Kidney capillary endothelial cell (primary cell): ENCODE measurements around the gene ZNF155.

Experiments used
- DNase-seq: peaks from one replicate; pipeline ENCODE4 v3.0.0-alpha.2; 2018; ENCODE audit warnings: low spot score

ZNF155 gene

DNA sequence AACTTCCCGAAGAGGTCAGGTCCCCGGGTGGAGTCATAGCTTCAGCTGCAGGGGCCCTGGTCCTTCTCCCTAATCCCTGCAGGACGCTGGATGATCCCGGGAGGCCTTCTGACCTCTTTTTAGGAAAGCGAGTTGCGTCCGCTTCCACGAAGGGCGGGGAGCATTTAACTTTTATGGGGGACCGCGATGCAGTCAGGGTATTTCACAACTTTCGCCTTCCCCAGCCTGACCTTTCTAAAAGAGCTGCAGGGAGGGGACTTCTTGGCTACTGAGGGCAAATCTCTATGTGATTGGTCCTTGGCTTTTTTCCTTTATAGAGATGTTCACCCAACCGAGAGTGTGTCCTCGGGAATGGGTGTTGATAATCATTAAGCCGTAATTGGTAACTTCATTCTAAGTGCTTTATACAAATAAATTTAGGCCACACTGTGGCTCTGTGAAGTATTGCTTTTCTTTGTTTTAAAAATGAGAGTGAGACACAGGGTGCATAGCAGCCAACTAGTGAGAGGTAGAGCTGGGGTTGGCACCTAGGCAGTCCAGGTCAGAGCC lies 19.5 kb downstream of the ZNF155 start:
- DNase-seq: peak; percentile 13

DNA sequence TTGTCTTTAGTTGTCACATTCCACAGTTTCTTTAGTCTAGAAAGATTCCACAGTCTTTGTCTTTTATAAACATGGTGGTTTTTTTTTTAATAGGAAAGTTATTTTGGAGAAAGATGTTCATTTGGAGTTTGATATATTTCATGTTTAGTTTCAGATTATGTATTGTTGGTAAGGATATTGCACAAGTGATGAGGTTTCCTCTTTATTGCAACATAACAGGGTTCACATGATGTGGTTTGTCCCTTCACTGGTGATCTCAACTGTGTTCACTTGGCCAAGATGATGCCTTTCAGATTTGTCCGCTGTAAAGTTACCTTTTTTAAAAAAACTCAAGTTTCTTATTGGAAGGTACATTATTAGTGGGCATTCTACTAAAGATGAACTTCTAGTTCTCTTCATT lies 22.0 kb downstream of the ZNF155 start:
- DNase-seq: no peak

DNA sequence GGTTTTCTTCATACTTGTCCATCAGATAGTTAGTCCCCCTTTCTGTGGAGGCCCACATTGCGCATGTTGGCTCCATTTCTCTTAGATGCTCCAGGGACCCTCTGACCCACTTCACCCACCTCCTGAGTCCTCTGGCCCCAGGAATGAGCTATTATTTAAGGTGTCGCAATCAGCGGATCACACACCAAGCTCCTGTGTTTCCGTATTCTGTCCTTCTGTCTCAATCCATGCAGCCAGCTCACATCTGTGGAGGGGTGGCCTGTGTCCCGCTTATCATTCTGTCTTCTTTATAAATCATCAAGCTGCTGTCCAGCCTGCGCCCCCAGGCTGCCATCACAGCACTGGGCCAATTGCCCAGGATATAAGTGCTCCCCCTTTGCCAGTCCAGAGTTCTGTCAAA lies 23.5 kb downstream of the ZNF155 start:
- DNase-seq: no peak

DNA sequence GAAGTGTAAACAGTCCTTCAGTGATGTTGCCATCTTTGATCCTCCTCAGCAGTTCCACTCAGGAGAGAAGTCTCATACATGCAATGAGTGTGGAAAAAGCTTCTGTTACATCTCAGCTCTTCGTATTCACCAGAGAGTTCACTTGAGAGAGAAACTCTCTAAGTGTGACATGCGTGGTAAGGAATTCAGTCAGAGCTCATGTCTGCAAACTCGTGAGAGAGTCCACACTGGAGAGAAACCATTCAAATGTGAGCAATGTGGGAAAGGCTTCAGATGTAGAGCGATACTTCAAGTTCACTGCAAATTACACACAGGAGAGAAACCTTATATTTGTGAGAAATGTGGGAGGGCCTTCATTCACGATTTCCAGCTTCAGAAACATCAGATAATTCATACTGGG lies 26.5 kb downstream of the ZNF155 start:
- no peak for DNase-seq

DNA sequence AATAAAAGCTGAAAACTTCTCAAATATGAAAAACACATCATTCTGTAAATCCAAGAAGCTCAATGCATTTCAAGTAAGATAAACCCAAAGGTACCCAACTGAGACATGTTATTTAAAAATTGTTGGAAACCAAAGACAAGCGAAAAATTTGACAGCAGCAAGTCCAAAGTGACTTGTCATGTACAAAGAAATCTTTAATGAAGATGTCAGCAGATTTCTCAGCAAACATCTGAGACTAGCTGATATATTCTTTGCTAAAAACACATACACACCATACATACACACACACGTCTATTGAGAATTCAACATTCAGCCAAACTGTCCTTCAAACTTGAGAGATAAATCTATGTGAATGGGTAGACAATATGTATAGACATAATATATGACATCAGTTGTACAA lies 35.5 kb downstream of the ZNF155 start:
- no peak for DNase-seq

DNA sequence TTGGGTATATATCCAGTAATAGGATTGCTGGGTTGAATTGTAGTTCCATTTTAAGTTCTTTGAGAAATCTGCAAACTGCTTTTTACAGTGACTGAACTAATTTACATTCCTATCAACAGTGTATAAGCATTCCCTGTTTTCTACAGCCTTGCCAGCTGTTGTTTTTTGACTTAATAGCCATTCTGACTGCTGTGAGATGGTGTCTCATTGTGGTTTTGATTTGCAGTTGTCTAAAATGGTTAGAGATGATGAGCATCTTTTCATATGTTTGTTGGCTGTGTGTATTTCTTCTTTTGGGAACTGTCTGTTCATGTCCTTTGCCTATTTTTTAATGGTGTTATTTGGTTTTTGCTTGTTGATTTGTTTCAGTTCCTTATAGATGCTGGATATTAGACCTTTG lies 37.2 kb downstream of the ZNF155 start:
- no peak for DNase-seq

DNA sequence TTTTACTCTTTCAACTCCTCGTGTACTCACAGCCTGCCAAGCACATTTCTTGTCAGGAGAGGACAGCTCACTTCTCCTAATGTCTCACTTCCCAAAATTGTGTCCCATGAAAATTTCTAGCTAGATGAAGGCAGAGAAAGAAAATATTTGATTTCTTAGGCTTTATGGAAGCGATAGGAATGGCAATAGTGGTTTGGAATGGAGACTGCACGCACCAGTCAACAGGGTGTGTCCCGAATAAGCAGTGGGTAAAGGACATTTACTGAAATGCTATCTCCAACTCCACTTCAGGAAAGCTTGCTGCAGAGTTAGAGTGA lies 40.9 kb downstream of the ZNF155 start:
- DNase-seq: no peak

DNA sequence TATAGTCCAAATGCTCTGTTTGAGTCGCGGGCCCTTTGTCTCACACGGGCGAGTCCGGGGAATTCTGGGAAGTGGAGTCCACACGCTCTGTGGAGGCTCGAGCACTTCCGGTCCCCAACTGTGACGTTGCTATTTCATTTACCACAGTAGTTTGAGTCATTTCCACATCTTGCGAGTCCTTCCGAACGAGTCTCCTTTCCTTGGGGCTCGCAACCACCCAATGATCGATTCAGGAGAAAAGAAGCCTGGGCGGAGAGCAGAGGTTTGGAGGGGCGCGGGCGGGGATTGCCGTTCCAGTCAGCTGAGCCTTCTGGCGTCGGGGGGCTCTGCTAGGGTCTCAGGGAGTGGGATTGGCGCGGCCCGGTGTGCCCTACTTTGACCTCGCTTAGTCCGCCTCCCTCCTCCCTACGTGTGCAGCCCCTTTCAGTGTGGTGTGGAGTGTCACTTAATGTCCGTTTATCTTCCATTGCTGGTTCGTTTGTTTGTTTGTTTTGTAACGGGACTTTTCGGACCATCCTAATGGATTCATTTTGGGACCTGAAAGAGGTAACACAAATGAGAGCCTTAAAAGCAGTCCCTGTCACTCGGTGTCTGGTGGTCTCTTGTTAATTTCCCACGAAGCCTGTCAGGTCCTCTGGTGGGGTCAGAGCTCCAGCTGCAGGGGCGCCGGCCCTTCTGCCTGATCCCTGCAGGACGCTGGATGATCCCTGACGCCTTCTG lies 41.4 kb downstream of the ZNF155 start, which contains the start of gene ZNF222:
Gene ZNF222 (plus strand): TSS at position 163 of the 720 bp plus-strand sequence. CDS start 58 bp downstream, at position 221.
- DNase-seq: peak; percentile 76

DNA sequence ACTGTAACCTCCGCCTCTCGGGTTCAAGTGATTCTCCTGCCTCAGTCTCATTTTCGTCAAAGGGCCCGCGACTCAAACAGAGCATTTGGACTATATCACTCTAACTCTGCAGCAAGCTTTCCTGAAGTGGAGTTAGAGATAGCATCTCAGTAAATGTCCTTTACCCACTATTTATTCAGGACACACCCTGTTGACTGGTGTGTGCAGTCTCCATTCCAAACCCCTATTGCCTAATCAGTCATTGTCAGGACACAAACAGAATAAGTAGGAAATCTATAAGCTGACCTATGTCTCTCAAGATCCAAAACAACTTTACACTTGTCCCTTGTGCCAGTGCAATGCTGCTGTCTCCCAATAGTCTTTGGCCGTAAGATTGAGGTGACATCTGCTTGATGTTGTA lies 42.6 kb downstream of the ZNF155 start:
- DNase-seq: no peak

DNA sequence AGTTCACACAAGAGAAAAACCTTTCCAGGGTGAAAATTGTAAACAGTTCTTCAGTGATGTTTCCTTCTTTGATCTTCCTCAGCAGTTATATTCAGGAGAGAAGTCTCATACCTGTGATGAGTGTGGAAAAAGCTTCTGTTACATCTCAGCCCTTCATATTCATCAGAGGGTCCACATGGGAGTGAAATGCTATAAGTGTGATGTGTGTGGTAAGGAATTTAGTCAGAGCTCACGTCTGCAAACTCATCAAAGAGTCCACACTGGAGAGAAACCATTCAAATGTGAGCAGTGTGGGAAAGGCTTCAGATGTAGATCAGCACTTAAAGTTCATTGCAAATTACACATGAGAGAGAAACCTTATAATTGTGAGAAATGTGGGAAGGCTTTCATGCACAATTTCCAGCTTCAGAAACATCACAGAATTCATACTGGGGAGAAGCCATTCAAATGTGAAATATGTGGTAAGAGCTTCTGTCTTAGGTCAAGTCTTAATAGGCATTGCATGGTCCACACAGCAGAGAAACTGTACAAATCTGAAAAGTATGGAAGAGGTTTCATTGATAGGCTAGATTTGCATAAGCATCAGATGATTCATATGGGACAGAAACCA lies 48.1 kb downstream of the ZNF155 start:
- no peak for DNase-seq

DNA sequence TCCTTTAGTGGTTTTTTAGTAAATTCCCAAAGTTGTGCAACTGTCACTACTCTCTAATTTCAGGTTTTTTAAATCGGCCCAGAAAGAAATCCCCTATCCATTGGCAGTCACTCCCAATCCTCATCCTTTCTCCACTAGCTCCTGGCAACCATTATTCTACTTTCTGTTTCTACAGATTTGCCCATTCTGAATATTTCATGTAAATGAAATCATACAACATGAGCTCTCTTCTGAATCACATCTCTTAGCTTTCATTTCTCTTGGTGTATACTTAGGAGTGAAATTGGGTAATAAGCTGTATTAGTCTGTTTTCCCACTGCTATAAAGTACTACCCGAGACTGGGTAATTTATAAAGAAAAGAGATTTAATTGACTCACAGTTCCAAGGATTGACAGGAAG lies 58.2 kb downstream of the ZNF155 start:
- DNase-seq: no peak
